ENCODE results near the gene DPH5. TPM values are rescaled to one million over a fixed set of nuclear protein-coding genes. Genes with fewer than 3 reads are reported as not detected.
"Not testable (repeated sequence)": the region's sequence is repeated elsewhere in the genome, so short reads cannot be mapped to it uniquely, and the experiment has no call there.

The DPH5 gene
- total RNA-seq, 2 experiments from 2014 or later = 56.5 to 59.6 TPM

DNA sequence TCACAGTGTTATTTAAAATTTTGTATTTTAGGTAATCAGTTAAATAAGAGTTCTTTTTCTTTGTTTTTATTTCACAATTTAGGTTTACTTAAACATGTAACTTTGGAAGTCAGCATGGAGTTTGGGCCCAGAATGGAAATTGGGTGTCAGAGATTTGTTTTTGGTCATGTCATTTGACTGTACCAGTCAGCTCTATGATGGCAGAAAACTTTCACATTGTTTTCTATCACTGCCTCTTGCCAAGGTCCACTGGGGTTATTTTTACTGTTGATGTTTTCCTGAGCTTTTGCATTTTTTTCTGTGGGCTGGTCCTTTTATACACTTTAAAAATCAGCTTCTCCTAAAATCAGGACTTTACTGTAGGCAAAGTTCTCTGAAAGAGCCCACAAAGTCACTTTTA lies 75.2 kb downstream of the DPH5 start:
- H3K4me1 Mint-ChIP-seq (ENCODE audit: low read depth) = peaks cover 61% of the 10 kb centered on the region
- H3K27me3 Mint-ChIP-seq = no peaks in the 10 kb centered on the region
- no peak for DNase-seq
- CTCF ChIA-PET = interaction anchor here (0.7 kb wide), 1 partner anchor 14 kb away, joined by 3 read pairs; no protein-coding TSS in a partner anchor
- POLR2A ChIA-PET = no interaction called here
- H3K9me3 Mint-ChIP-seq = peaks cover 69% of the 10 kb centered on the region
- peaks cover 88% of the 10 kb centered on the region for H3K36me3 Mint-ChIP-seq
- intact Hi-C loops (cut with micrococcal nuclease) = no loop called here
- H3K27ac Mint-ChIP-seq = no peak overlapping the region
- H3K4me3 Mint-ChIP-seq = no peak overlapping the region

DNA sequence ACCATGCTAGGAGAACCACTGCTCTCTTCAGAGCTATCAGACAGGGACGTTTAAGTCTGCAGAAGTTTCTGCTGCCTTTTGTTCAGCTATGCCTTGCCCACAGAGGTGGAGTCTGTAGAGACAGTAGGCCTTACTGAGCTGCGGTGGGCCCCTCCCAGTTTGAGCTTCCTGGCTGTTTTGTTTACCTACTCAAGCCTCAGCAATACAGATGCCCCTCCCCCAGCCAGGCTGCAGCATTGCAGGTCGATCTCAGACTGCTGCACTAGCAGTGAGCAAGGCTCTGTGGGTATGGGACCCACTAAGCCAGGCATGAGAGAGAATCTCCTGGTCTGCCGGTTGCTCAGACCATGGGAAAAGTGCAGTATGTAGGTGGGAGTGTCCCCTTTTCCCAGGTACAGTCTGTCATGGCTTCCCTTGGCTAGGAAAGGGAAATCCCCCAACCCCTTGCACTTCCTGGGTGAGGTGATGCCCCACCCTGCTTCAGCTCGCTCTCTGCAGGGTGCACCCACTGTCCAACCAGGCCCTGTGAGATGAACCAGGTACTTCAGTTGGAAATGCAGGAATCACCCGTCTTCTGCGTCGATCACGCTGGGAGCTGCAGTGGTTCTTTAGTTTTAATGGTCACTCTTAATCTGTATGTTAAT lies 75.9 kb downstream of the DPH5 start:
- intact Hi-C loops (cut with micrococcal nuclease); H3K27me3 Mint-ChIP-seq; POLR2A ChIA-PET; H3K4me3 Mint-ChIP-seq: not testable (repeated sequence)
- Mint-ChIP-seq H3K36me3 (peaks cover 93% of the 10 kb centered on the region), H3K27ac (peak overlapping the region; percentile 78), H3K4me1 (ENCODE audit: low read depth) (peaks cover 60% of the 10 kb centered on the region), H3K9me3 (peaks cover 74% of the 10 kb centered on the region)
- DNase-seq = peak; percentile 77
- CTCF ChIA-PET = interaction anchor here (1.5 kb wide), 1 partner anchor 360 kb away, joined by 4 read pairs; no protein-coding TSS in a partner anchor

GRCh38 chr1:100948721-100949405 lies 76.7 kb downstream of the DPH5 start:
- intact Hi-C loops (cut with micrococcal nuclease) = not testable (repeated sequence)
- H3K27ac Mint-ChIP-seq = peak overlapping the region; percentile 78
- CTCF ChIA-PET = interaction anchor here (0.6 to 1.5 kb wide), 2 partner anchors 84 to 361 kb away, joined by 3 to 4 read pairs; no protein-coding TSS in a partner anchor

GRCh38 chr1:100947816-100948215 lies 77.8 kb downstream of the DPH5 start:
- peaks cover 53% of the 10 kb centered on the region for H3K4me1 Mint-ChIP-seq (ENCODE audit: low read depth)
- H3K27me3 Mint-ChIP-seq; CTCF ChIA-PET; DNase-seq; POLR2A ChIA-PET; H3K27ac Mint-ChIP-seq; intact Hi-C loops (cut with micrococcal nuclease); H3K4me3 Mint-ChIP-seq: not testable (repeated sequence)
- H3K9me3 Mint-ChIP-seq = peaks cover 69% of the 10 kb centered on the region
- peaks cover 92% of the 10 kb centered on the region for H3K36me3 Mint-ChIP-seq

More at GRCh38 chr1:100948721-100949405, 76.7 kb downstream of the DPH5 start:
- H3K4me3 Mint-ChIP-seq, DNase-seq, POLR2A ChIA-PET, H3K27me3 Mint-ChIP-seq: not testable (repeated sequence)
- Mint-ChIP-seq H3K9me3 (peaks cover 75% of the 10 kb centered on the region), H3K4me1 (ENCODE audit: low read depth) (peaks cover 56% of the 10 kb centered on the region), H3K36me3 (peaks cover 93% of the 10 kb centered on the region)

DNA sequence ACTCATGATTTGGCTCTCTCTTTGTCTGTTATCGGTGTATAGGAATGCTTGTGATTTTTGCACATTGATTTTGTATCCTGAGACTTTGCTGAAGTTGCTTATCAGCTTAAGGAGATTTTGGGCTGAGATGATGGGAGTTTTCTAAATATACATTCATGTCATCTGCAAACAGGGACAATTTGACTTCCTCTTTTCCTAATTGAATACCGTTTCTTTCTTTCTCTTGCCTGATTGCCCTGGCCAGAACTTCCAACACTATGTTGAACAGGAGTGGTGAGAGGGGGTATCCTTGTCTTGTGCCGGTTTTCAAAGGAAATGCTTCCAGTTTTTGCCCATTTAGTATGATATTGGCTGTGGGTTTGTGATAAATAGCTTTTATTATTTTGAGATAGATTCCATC lies 79.5 kb downstream of the DPH5 start:
- H3K27ac Mint-ChIP-seq; DNase-seq; intact Hi-C loops (cut with micrococcal nuclease); H3K27me3 Mint-ChIP-seq; CTCF ChIA-PET; H3K4me3 Mint-ChIP-seq; POLR2A ChIA-PET: not testable (repeated sequence)
- Mint-ChIP-seq H3K4me1 (ENCODE audit: low read depth) (peaks cover 60% of the 10 kb centered on the region), H3K36me3 (peaks cover 92% of the 10 kb centered on the region), H3K9me3 (peaks cover 58% of the 10 kb centered on the region)

GRCh38 chr1:100943533-100943932 lies 82.1 kb downstream of the DPH5 start:
- Mint-ChIP-seq H3K27me3 (peaks cover 3% of the 10 kb centered on the region), H3K4me1 (ENCODE audit: low read depth) (peaks cover 45% of the 10 kb centered on the region), H3K4me3 (no peak overlapping the region), H3K36me3 (peaks cover 86% of the 10 kb centered on the region), H3K9me3 (peaks cover 46% of the 10 kb centered on the region), H3K27ac (peak overlapping the region; percentile 4)
- ChIA-PET POLR2A (no interaction called here), CTCF (interaction anchor here (1.1 kb wide), 1 partner anchor 295 kb away, joined by 4 read pairs; no protein-coding TSS in a partner anchor)
- intact Hi-C loops (cut with micrococcal nuclease) = loop anchor here (5.0 kb wide), 2 partner anchors 179 to 234 kb away; no protein-coding TSS in a partner anchor
- DNase-seq = no peak

DNA sequence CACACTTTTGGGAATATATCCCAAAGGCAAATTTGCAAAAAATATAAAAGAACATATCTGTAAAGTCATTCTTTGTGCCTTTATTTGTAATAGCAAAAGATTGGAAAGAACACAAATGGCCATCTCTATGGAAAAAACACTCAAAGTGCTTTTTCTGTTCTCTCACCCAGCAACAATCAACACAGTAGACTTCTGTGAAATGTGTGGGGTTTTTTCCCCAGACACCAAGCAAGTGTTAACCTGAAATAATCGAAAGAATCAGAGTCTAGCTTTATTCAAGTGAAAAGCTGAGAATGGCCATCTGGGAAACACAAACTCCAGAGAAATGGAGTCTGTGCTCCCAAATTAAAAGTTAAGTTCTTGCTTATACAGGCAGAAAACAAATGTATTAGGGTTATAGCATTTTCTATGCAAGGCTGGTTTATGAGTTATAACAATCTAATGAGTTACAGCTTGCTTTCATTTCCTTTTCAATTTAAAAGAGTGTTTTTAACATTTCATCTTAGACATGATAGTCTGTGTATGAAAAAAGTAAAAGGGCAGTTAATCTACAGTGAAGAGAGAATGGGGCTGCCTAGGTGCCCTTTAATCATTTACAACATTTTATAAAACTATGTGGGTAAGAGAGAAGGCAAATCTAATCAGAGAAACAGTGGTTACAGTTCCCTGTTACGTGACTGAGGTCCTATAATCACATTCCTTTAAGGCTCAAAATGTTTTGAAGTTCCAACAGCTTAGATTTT lies 83.1 kb downstream of the DPH5 start:
- H3K27me3 Mint-ChIP-seq = peaks cover 3% of the 10 kb centered on the region
- POLR2A ChIA-PET = interaction anchor here (1.8 kb wide), 1 partner anchor 13 kb away, joined by 3 read pairs; no protein-coding TSS in a partner anchor
- H3K36me3 Mint-ChIP-seq = peaks cover 86% of the 10 kb centered on the region
- peaks cover 41% of the 10 kb centered on the region for H3K9me3 Mint-ChIP-seq
- intact Hi-C loops (cut with micrococcal nuclease) = loop anchor here (1.0 to 5.0 kb wide), 3 partner anchors 13 to 235 kb away; no protein-coding TSS in a partner anchor
- no peak overlapping the region for H3K4me3 Mint-ChIP-seq
- CTCF ChIA-PET = interaction anchor here (0.6 to 1.1 kb wide), 2 partner anchors 16 to 296 kb away, joined by 3 to 4 read pairs; no protein-coding TSS in a partner anchor
- peaks cover 40% of the 10 kb centered on the region for H3K4me1 Mint-ChIP-seq (ENCODE audit: low read depth)
- no peak for DNase-seq
- peak overlapping the region; percentile 42 for H3K27ac Mint-ChIP-seq

- Mint-ChIP-seq H3K9me3 (peaks cover 37% of the 10 kb centered on the region), H3K4me3 (peak overlapping the region; percentile 16), H3K27ac (peak overlapping the region; percentile 92), H3K27me3 (peaks cover 3% of the 10 kb centered on the region), H3K4me1 (ENCODE audit: low read depth) (peaks cover 35% of the 10 kb centered on the region), H3K36me3 (peaks cover 83% of the 10 kb centered on the region)
- no peak for DNase-seq
- ChIA-PET POLR2A (interaction anchor here (1.2 to 1.8 kb wide), 2 partner anchors 13 to 349 kb away, joined by 3 to 5 read pairs; no protein-coding TSS in a partner anchor), CTCF (interaction anchor here (1.5 to 2.0 kb wide), 4 partner anchors 345 to 368 kb away, joined by 4 to 7 read pairs (median 6); no protein-coding TSS in a partner anchor)
- intact Hi-C loops (cut with micrococcal nuclease) = loop anchor here (1.0 to 5.0 kb wide), 3 partner anchors 14 to 236 kb away; no protein-coding TSS in a partner anchor
These were observed 83.9 kb downstream of the DPH5 start for GRCh38 chr1:100941580-100942216.

GRCh38 chr1:100941098-100941527 lies 84.5 kb downstream of the DPH5 start:
- Mint-ChIP-seq H3K36me3 (peaks cover 83% of the 10 kb centered on the region), H3K4me1 (ENCODE audit: low read depth) (peaks cover 39% of the 10 kb centered on the region), H3K27me3 (peaks cover 3% of the 10 kb centered on the region), H3K27ac (peak overlapping the region; percentile 92), H3K9me3 (peaks cover 31% of the 10 kb centered on the region), H3K4me3 (peak overlapping the region; percentile 77)
- intact Hi-C loops (cut with micrococcal nuclease) = loop anchor here (5.0 kb wide), 2 partner anchors 181 to 236 kb away; no protein-coding TSS in a partner anchor
- CTCF ChIA-PET = interaction anchor here (1.1 to 2.0 kb wide), 5 partner anchors 346 to 368 kb away, joined by 3 to 7 read pairs (median 4); no protein-coding TSS in a partner anchor
- POLR2A ChIA-PET = interaction anchor here (1.2 to 1.8 kb wide), 2 partner anchors 14 to 350 kb away, joined by 3 to 5 read pairs; no protein-coding TSS in a partner anchor
- peak; percentile 67 for DNase-seq

Data from activated CD4-positive, alpha-beta memory T cell treated with anti-CD3 and anti-CD28 coated beads for 36 hours (primary cell).